Endodermal cell (in vitro differentiated cells): Measurements from ENCODE around the gene LSM3. TPM values are rescaled to one million over a fixed set of nuclear protein-coding genes. Genes with fewer than 3 reads are reported as not detected.

ENCODE experiments used
- DNase-seq: peaks from one replicate; pipeline ENCODE4 v3.0.0-alpha.2; 2017
- H3K27ac ChIP-seq: 2 replicates; pipeline ENCODE4 v1.5.1; 2013; ENCODE audit warnings: mild to moderate bottlenecking, low read depth, low read length, moderate library complexity
- H3K27me3 ChIP-seq: 2 replicates; pipeline ENCODE4 v1.6.1; 2013; ENCODE audit warnings: mild to moderate bottlenecking, low read length, moderate library complexity; ENCODE audit not compliant: insufficient read depth, control insufficient read depth, poor library complexity, severe bottlenecking
- H3K36me3 ChIP-seq: 2 replicates; pipeline ENCODE4 v1.7.0; 2013; ENCODE audit warnings: mild to moderate bottlenecking, low read length, moderate library complexity; ENCODE audit not compliant: control insufficient read depth, insufficient read depth
- H3K4me1 ChIP-seq: one replicate; pipeline ENCODE4 v1.7.0; 2013; ENCODE audit warnings: low read length; ENCODE audit not compliant: control insufficient read depth, insufficient read depth
- H3K4me3 ChIP-seq: 2 replicates; pipeline ENCODE4 v1.5.1; 2013; ENCODE audit warnings: mild to moderate bottlenecking, low read length, moderate library complexity
- H3K9ac ChIP-seq: 2 replicates; pipeline ENCODE4 v1.6.1; 2013; ENCODE audit warnings: mild to moderate bottlenecking, low read length, moderate library complexity; ENCODE audit not compliant: poor library complexity, severe bottlenecking; ENCODE audit errors: extremely low read depth
- H3K9me3 ChIP-seq: 2 replicates; pipeline ENCODE4 v1.6.1; 2013; ENCODE audit warnings: mild to moderate bottlenecking, low read length, moderate library complexity; ENCODE audit not compliant: control insufficient read depth
- H3K27ac Mint-ChIP-seq: 2 replicates; pipeline ENCODE4 v1.8.0; 2020; ENCODE audit warnings: mixed read lengths
- H3K27me3 Mint-ChIP-seq: 2 replicates; pipeline ENCODE4 v1.8.0; 2021; ENCODE audit warnings: mild to moderate bottlenecking, mixed read lengths; ENCODE audit not compliant: insufficient read depth
- H3K36me3 Mint-ChIP-seq: 2 replicates; pipeline ENCODE4 v1.8.0; 2020; ENCODE audit warnings: low read depth, mixed read lengths
- H3K4me1 Mint-ChIP-seq: 2 replicates; pipeline ENCODE4 v1.8.0; 2020; ENCODE audit warnings: mixed read lengths
- H3K4me3 Mint-ChIP-seq: 2 replicates; pipeline ENCODE4 v1.8.0; 2020; ENCODE audit warnings: mild to moderate bottlenecking, moderate library complexity, mixed read lengths
- H3K9me3 Mint-ChIP-seq: 2 replicates; pipeline ENCODE4 v1.8.0; 2020; ENCODE audit warnings: mild to moderate bottlenecking, mixed read lengths
- CTCF ChIP-seq: fragments of 200-600 bp; sonication (generic); conservative IDR thresholded peaks from 2 replicates; pipeline ENCODE4 v1.5.0; 2021; ENCODE audit warnings: antibody characterized with exemption, mild to moderate bottlenecking
- WGBS, 2 experiments: methylation state at CpG; one replicate each; pipeline versions ENCODE4 v1.1.5 to v1.1.7; 2013; ENCODE audit warnings: missing lambda C conversion rate in 2 of 2, mixed read lengths in 1 of 2; ENCODE audit not compliant: insufficient coverage in 1 of 2, insufficient read length in 1 of 2; 5-methylcytosine and 5-hydroxymethylcytosine counted together
- total RNA-seq, 2 donors: library from RNA; stranded (reverse); fragmentation: NEBNext Ultra II Directional in 1 of 2; extraction: Animal tissue kit (Norgen Biotek cat#: 25700) in 1 of 2; gene quantifications; 2 replicates in 1 of 2; 3 replicates in 1 of 2; pipeline ENCODE4 v1.2.1, GENCODE V29; 2021

The LSM3 gene
- total RNA-seq, 2 donors from 2014 or later: 18.1 to 19.7 TPM

- WGBS, 2 experiments: 65 to 79% methylated on average over 4 to 5 of the region's 5 CpGs
These were observed 70.4 kb downstream of the LSM3 start for GRCh38 chr3:14248849-14249523.

More at GRCh38 chr3:14248849-14249523, 70.4 kb downstream of the LSM3 start:
- peaks cover 9% of the 10 kb centered on the region for H3K4me1 Mint-ChIP-seq
- no peaks in the 10 kb centered on the region for H3K4me1 ChIP-seq
- H3K9me3 Mint-ChIP-seq: peaks cover 3% of the 10 kb centered on the region
- H3K27me3 ChIP-seq: peaks cover 40% of the 10 kb centered on the region
- H3K4me3 ChIP-seq: no peak overlapping the region
- H3K9ac ChIP-seq: no peak overlapping the region
- TF ChIP-seq CTCF: no peak
- H3K36me3 ChIP-seq: no peaks in the 10 kb centered on the region
- H3K27ac ChIP-seq: no peak overlapping the region
- no peak for DNase-seq
- H3K27ac Mint-ChIP-seq: no peak overlapping the region
- peaks cover 70% of the 10 kb centered on the region for H3K27me3 Mint-ChIP-seq
- no peaks in the 10 kb centered on the region for H3K36me3 Mint-ChIP-seq
- H3K4me3 Mint-ChIP-seq: no peak overlapping the region
- H3K9me3 ChIP-seq: no peaks in the 10 kb centered on the region

Other genes with a start within 250 kb of the LSM3 start
- 10 to 100 TPM; 16.2 to 20.5 TPM for gene CHCHD4, start 53.9 kb upstream of the LSM3 start, total RNA-seq
- 10 to 100 TPM; 28.9 to 39.3 TPM for gene TMEM43, start 53.8 kb upstream of the LSM3 start, total RNA-seq
- gene XPC, start 216 bp upstream of the LSM3 start, total RNA-seq: 10 to 100 TPM; 33.0 to 40.0 TPM
- gene SLC6A6, start 223.8 kb downstream of the LSM3 start, total RNA-seq: 10 to 100 TPM; 43.1 to 56.5 TPM